HAP-1 (cell line): ENCODE measurements around the gene ICA1L.
A peak's percentile ranks its signal among the peaks of the same experiment; 100 is the strongest.
"Not testable (repeated sequence)": the region's sequence is repeated elsewhere in the genome, so short reads cannot be mapped to it uniquely, and the experiment has no call there.

Source experiments
- DNase-seq, 2 experiments: peaks; one replicate each; pipeline ENCODE4 v3.0.0-alpha.2; 2016 to 2020; ENCODE audit warnings: low spot score in 2 of 2
- H3K27me3 ChIP-seq: fragments of 250-450 bp; sonication (Bioruptor Pico); 2 replicates; pipeline ENCODE4 v1.5.1; 2020; ENCODE audit warnings: low read depth, mild to moderate bottlenecking, moderate library complexity
- H3K36me3 ChIP-seq: fragments of 250-450 bp; sonication (Bioruptor Pico); replicated peaks from 2 replicates; pipeline ENCODE4 v1.5.1; 2020; ENCODE audit warnings: mild to moderate bottlenecking
- H3K4me1 ChIP-seq: fragments of 250-450 bp; sonication (Bioruptor Pico); 2 replicates; pipeline ENCODE4 v1.5.1; 2020; ENCODE audit warnings: mild to moderate bottlenecking
- H3K4me3 ChIP-seq: fragments of 250-450 bp; sonication (Bioruptor Pico); 2 replicates; pipeline ENCODE4 v1.5.1; 2020; ENCODE audit warnings: mild to moderate bottlenecking, moderate library complexity
- H3K9me3 ChIP-seq: fragments of 250-450 bp; sonication (Bioruptor Pico); 2 replicates; pipeline ENCODE4 v1.5.1; 2020; ENCODE audit warnings: mild to moderate bottlenecking, moderate library complexity
- in situ Hi-C: fragments of 300-500 bp; cut with MboI; formaldehyde crosslinking; loops from 3 replicates; pipeline ENCODE4 v1.14.3; 2020; ENCODE audit warnings: low sequenced_read_pairs, inconsistent platforms, mixed read lengths

The ICA1L gene

DNA sequence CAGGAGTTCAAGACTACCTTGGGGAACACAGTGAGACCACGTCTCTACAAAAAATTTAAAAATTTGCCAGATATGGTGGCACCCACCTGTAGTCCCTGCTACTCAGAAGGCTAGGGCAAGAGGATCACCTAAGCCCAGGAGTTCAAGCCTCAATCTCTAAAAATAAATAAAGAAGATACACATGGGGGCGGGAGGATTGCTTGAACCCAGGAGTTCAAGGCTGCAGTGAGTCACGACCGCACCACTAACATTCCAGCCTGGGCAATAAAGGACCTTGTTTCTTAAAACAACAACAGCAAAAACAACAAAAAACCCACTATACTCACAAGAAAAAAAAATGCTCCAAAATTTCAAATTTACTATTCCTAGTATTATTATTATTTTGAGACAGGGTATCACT is 10.0 kb upstream of the ICA1L start:
- H3K9me3 ChIP-seq, result no peaks in the 10 kb centered on the region
- DNase-seq, result no peak
- H3K36me3 ChIP-seq, result peaks cover 42% of the 10 kb centered on the region
- H3K27me3 ChIP-seq, result no peaks in the 10 kb centered on the region
- H3K4me3 ChIP-seq, result no peak overlapping the region
- in situ Hi-C loops, result no loop called here
- H3K4me1 ChIP-seq, result no peaks in the 10 kb centered on the region

GRCh38 chr2:202877699-202878098 is 6.1 kb upstream of the ICA1L start:
- DNase-seq, result no peak
- Histone ChIP-seq H3K9me3 (no peaks in the 10 kb centered on the region), H3K36me3 (peaks cover 18% of the 10 kb centered on the region), H3K4me1 (peaks cover 9% of the 10 kb centered on the region), H3K4me3 (no peak overlapping the region), H3K27me3 (no peaks in the 10 kb centered on the region)
- in situ Hi-C loops, result no loop called here

- Histone ChIP-seq H3K36me3 (no peaks in the 10 kb centered on the region), H3K27me3 (no peaks in the 10 kb centered on the region), H3K4me3 (peak overlapping the region; percentile 59), H3K9me3 (no peaks in the 10 kb centered on the region), H3K4me1 (peaks cover 14% of the 10 kb centered on the region)
- in situ Hi-C loops, result no loop called here
- peak; percentile 69 to 79 for DNase-seq
Measured at GRCh38 chr2:202870431-202871299, 901 bp downstream of the ICA1L start.

DNA sequence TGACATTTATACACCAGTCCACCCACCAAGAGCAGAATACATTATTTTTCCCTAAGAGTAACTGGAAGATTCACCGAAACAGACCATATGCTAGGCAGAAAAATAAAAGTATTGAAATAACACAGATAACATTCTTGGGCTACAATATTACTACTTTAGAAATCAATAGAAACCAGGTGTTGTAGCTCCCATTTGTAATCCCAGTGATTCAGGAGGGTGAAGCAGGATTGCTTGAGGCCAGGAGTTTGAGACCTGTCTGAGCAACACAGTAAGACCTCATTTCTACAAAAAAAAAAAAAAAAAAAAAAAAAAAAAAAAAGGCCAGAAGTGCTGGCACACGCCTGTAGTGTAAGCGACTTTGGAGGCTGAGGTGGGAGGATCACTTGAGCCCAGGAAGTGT is 9.6 kb downstream of the ICA1L start:
- Histone ChIP-seq H3K27me3 (no peaks in the 10 kb centered on the region), H3K36me3 (no peaks in the 10 kb centered on the region), H3K9me3 (no peaks in the 10 kb centered on the region; the same call in 1 of the 2 replicates), H3K4me3 (no peak overlapping the region), H3K4me1 (no peaks in the 10 kb centered on the region)
- no peak for DNase-seq
- in situ Hi-C loops, result no loop called here

DNA sequence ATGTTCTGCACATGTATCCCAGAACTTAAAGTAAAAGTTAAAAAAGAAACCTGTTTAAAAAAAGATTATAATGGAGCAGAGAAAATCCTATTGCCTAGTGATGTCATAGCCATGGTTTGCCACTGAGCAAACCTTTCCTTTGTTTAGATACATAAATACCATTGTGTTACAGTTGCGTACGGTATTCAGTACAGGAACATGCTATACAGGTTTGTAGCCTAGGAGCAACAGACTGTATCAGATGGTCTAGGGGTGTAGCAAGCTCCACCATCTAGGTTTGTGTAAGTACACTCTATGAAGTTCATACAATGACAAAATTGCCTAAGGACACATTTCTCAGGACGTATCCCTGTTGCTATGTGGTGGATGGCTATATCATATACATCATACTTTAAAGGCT is 13.0 kb downstream of the ICA1L start:
- H3K27me3 ChIP-seq, result no peaks in the 10 kb centered on the region
- in situ Hi-C loops, result no loop called here
- no peak for DNase-seq
- no peaks in the 10 kb centered on the region for H3K36me3 ChIP-seq
- H3K4me1 ChIP-seq, result no peaks in the 10 kb centered on the region
- no peak overlapping the region for H3K4me3 ChIP-seq
- no peaks in the 10 kb centered on the region; the same call in 1 of the 2 replicates for H3K9me3 ChIP-seq

DNA sequence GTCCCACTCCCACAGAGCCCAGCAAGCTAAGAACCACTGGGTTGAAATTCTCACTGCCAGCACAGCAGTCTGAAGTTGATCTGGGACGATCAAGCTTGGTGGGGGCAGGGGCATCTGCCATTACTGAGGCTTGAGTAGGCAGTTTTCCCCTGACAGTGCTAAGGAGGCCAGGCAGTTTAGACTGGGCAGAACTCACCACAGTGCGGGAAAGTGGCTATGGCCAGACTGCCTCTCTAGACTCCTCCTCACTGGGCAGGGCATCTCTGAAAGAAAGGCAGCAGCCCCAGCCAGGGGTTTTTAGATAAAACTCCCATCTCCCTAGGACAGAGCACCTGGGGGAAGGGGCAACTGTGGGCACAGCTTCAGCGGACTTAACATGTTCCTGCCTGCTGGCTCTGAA is 22.2 kb downstream of the ICA1L start:
- in situ Hi-C loops, H3K9me3 ChIP-seq, DNase-seq, H3K4me3 ChIP-seq, H3K4me1 ChIP-seq, H3K27me3 ChIP-seq, H3K36me3 ChIP-seq: not testable (repeated sequence)

- Histone ChIP-seq H3K9me3 (no peaks in the 10 kb centered on the region), H3K4me3 (no peak overlapping the region), H3K36me3 (no peaks in the 10 kb centered on the region), H3K27me3 (no peaks in the 10 kb centered on the region), H3K4me1 (no peaks in the 10 kb centered on the region)
- in situ Hi-C loops, result no loop called here
- no peak for DNase-seq
Measured at GRCh38 chr2:202848813-202849212, 22.8 kb downstream of the ICA1L start.

DNA sequence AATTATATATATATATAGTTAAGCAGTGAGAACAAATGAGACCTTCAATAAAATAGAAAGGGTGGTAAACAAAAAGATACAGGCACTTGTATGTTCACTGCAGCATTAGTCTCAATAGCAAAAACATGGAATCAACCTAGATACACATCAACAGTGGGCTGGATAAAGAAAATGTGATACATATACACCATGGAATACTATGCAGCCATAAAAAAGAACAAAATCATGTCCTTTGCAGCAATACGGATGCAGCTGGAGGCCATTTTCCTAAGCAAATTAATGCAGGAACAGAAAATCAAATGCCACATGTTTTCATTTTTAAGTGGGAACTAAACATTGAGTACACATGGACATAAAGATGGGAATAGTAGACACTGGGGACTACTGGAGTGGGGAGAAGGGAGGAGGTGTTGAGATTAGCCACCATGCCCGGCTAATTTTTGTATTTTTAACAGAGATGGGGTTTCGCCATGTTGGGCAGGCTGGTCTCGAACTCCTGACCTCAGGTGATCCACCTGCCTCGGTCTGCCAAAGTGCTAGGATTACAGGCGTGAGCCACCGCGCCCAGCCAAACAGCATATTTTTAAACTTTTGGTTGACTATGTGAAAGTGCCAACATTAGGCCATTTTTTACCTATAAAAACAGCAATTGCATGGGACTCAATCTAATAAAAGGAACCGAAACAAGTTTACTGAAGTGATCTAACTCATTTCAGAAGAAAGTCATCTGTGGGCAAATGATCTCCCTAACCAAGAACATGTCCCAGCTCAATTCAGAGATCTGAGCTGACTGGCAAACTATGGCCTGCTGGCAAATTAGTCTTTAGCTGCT is 23.7 kb downstream of the ICA1L start:
- DNase-seq, result no peak
- no peaks in the 10 kb centered on the region for H3K4me1 ChIP-seq
- H3K27me3 ChIP-seq, result no peaks in the 10 kb centered on the region
- in situ Hi-C loops, result no loop called here
- H3K9me3 ChIP-seq, result no peaks in the 10 kb centered on the region
- no peak overlapping the region for H3K4me3 ChIP-seq
- no peaks in the 10 kb centered on the region for H3K36me3 ChIP-seq

DNA sequence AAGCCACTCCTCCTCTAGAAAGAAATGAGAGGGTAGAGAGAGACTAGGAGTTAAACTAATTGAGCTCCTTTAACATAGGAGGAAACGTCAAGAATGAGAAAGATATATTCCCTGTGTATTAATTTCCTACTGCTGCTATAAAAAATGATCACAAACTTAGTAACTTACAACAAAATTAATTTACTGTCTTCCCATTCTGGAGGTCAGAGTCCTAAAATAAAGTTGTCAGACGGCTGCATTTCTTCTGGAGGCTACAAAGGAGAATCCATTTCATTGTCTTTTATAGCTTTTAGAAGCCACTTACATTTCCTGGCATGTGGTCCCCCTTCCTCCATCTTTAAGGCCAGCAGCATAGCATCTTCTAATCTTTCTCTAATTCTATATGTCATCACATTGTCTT is 26.9 kb downstream of the ICA1L start:
- Histone ChIP-seq H3K4me3 (no peak overlapping the region), H3K9me3 (no peaks in the 10 kb centered on the region)
- in situ Hi-C loops, result no loop called here

DNA sequence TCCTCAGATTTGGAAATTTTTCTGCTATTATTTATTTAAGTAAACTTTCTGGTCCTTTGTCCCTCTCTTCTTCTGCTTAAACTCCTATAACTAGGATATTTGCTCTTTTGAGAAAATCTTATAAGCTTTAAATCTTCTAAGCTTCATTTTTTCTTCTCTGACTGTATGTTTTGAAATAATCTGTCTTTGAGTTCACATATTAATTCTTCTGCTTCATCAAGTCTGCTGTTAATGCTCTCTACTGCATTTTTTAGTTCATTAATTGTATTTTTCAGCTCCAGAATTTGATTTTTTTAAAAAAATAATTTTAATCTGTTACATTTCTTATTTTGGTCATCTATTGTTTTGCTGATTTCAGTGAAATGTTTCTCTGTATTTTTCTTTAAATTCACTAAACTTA is 28.9 kb downstream of the ICA1L start:
- H3K27me3 ChIP-seq, result no peaks in the 10 kb centered on the region
- no peaks in the 10 kb centered on the region for H3K4me1 ChIP-seq
- H3K36me3 ChIP-seq, result no peaks in the 10 kb centered on the region
- in situ Hi-C loops, result no loop called here
- no peak overlapping the region for H3K4me3 ChIP-seq
- DNase-seq, result no peak
- no peaks in the 10 kb centered on the region for H3K9me3 ChIP-seq

More for the DNA sequence above, 26.9 kb downstream of the ICA1L start:
- no peak for DNase-seq
- H3K27me3 ChIP-seq, result no peaks in the 10 kb centered on the region
- no peaks in the 10 kb centered on the region for H3K4me1 ChIP-seq
- H3K36me3 ChIP-seq, result no peaks in the 10 kb centered on the region

GRCh38 chr2:202841090-202841867 is 30.3 kb downstream of the ICA1L start:
- no peak for DNase-seq
- H3K36me3 ChIP-seq, result no peaks in the 10 kb centered on the region
- no peaks in the 10 kb centered on the region for H3K27me3 ChIP-seq
- H3K4me3 ChIP-seq, result no peak overlapping the region
- in situ Hi-C loops, result no loop called here
- H3K4me1 ChIP-seq, result peaks cover 3% of the 10 kb centered on the region
- H3K9me3 ChIP-seq, result no peaks in the 10 kb centered on the region

- in situ Hi-C loops, result no loop called here
- DNase-seq, result peak; percentile 77 to 86
- Histone ChIP-seq H3K4me1 (peaks cover 16% of the 10 kb centered on the region), H3K4me3 (no peak overlapping the region), H3K27me3 (no peaks in the 10 kb centered on the region), H3K36me3 (no peaks in the 10 kb centered on the region), H3K9me3 (no peaks in the 10 kb centered on the region)
Measured at GRCh38 chr2:202831242-202832220, 40.0 kb downstream of the ICA1L start.

DNA sequence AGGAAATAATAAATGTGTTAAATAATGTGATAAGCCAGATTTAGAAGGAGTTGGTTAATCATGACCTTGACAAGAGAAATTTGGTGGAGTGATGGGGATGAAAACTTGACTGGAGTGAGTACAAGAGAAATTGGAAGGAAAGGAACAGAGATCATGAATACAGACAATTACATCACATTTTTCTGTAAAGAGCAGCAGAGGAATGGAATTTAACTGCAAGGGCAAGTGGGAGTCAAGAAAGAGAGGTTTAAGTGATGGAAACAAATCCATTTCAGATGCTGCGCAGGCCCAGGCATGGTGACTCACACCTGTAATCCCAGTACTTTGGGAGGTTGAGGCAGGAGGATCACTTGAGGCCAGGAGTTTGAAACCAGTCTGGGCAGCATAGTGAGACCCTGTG is 46.7 kb downstream of the ICA1L start:
- Histone ChIP-seq H3K36me3 (no peaks in the 10 kb centered on the region), H3K27me3 (no peaks in the 10 kb centered on the region), H3K4me1 (no peaks in the 10 kb centered on the region), H3K9me3 (no peaks in the 10 kb centered on the region), H3K4me3 (no peak overlapping the region)
- no peak for DNase-seq
- in situ Hi-C loops, result no loop called here
